Common myeloid progenitor, CD34-positive (primary cell): ENCODE results near the gene MARCHF5.

Source experiments
- CTCF ChIA-PET: fragments of 350-600 bp; sonication (Branson Sonifier 250); formaldehyde crosslinking; loops from one replicate; lab custom pipeline; 2021; ENCODE audit warnings: antibody characterized with exemption; lab: Charles Lee
- POLR2A ChIA-PET: fragments of 350-600 bp; sonication (Branson Sonifier 250); formaldehyde crosslinking; loops from one replicate; lab custom pipeline; 2021; ENCODE audit warnings: antibody characterized with exemption; lab: Charles Lee
- DNase-seq, 3 donors: peaks; one replicate each; pipeline versions ENCODE4 v3.0.0 to v3.0.0-alpha.2; 2013
- H3K27ac ChIP-seq, 2 experiments: 1 replicate in 1 of 2; 2 replicates in 1 of 2; pipeline ENCODE4 v1.7.0; 2013; ENCODE audit warnings: inconsistent platforms in 2 of 2, low read length in 2 of 2, mild to moderate bottlenecking in 2 of 2, low read depth in 1 of 2, moderate library complexity in 1 of 2; ENCODE audit not compliant: severe bottlenecking in 2 of 2, insufficient read depth in 1 of 2, poor library complexity in 1 of 2
- H3K27me3 ChIP-seq, 5 experiments: replicated peaks in 2 of 5; 1 replicate in 3 of 5; 2 replicates in 2 of 5; pipeline versions ENCODE4 v1.6.1 to v1.7.0; 2013; ENCODE audit warnings: low read length in 4 of 5, mild to moderate bottlenecking in 2 of 5, moderate library complexity in 2 of 5, inconsistent platforms in 1 of 5; ENCODE audit not compliant: insufficient read depth in 5 of 5, control insufficient read depth in 4 of 5
- H3K36me3 ChIP-seq, 4 experiments: 1 replicate in 2 of 4; 2 replicates in 2 of 4; pipeline versions ENCODE4 v1.6.1 to v1.7.0; 2013; ENCODE audit warnings: low read length in 3 of 4, control low read depth in 1 of 4, mild to moderate bottlenecking in 1 of 4; ENCODE audit not compliant: control insufficient read depth in 4 of 4, insufficient read depth in 4 of 4
- H3K4me1 ChIP-seq, 4 experiments: 1 replicate in 3 of 4; 2 replicates in 1 of 4; pipeline versions ENCODE4 v1.6.1 to v1.7.1; 2013; ENCODE audit warnings: low read length in 3 of 4, mild to moderate bottlenecking in 3 of 4, control low read depth in 1 of 4, inconsistent platforms in 1 of 4, moderate library complexity in 1 of 4; ENCODE audit not compliant: control insufficient read depth in 4 of 4, insufficient read depth in 4 of 4; ENCODE audit errors: control extremely low read depth in 1 of 4
- H3K4me3 ChIP-seq, 7 experiments: 1 replicate in 4 of 7; 2 replicates in 3 of 7; pipeline versions ENCODE4 v1.5.1 to v1.7.0; 2013; ENCODE audit warnings: mild to moderate bottlenecking in 7 of 7, low read length in 6 of 7, moderate library complexity in 6 of 7, inconsistent platforms in 2 of 7, low read depth in 2 of 7, control low read depth in 1 of 7; ENCODE audit not compliant: insufficient read depth in 4 of 7, control insufficient read depth in 1 of 7; ENCODE audit errors: extremely low read depth in 1 of 7
- H3K9me3 ChIP-seq, 5 experiments: 1 replicate in 4 of 5; 2 replicates in 1 of 5; pipeline versions ENCODE4 v1.6.1 to v1.7.1; 2013; ENCODE audit warnings: low read length in 4 of 5, mild to moderate bottlenecking in 2 of 5, inconsistent platforms in 1 of 5, low read depth in 1 of 5, moderate library complexity in 1 of 5; ENCODE audit not compliant: control insufficient read depth in 4 of 5, insufficient read depth in 2 of 5; ENCODE audit errors: control extremely low read depth in 1 of 5
- WGBS: methylation state at CpG from one replicate; pipeline ENCODE4 v1.1.5; 2013; ENCODE audit not compliant: insufficient coverage; 5-methylcytosine and 5-hydroxymethylcytosine counted together

MARCHF5 gene

GRCh38 chr10:92263396-92263795, 27.6 kb upstream of the MARCHF5 start:
- CTCF ChIA-PET = interaction anchor here (1.4 kb wide), 1 partner anchor 8 kb away, joined by 4 read pairs; no protein-coding TSS in a partner anchor
- Histone ChIP-seq H3K36me3 (no peaks in the 10 kb centered on the region), H3K4me3 (no peak overlapping the region), H3K9me3 (no peaks in the 10 kb centered on the region), H3K4me1 (no peaks in the 10 kb centered on the region), H3K27me3 (no peaks in the 10 kb centered on the region), H3K27ac (no peak overlapping the region)
- POLR2A ChIA-PET = no interaction called here
- no peak for DNase-seq
- no CpG with 5 or more reads among the region's 2 CpGs for WGBS

DNA sequence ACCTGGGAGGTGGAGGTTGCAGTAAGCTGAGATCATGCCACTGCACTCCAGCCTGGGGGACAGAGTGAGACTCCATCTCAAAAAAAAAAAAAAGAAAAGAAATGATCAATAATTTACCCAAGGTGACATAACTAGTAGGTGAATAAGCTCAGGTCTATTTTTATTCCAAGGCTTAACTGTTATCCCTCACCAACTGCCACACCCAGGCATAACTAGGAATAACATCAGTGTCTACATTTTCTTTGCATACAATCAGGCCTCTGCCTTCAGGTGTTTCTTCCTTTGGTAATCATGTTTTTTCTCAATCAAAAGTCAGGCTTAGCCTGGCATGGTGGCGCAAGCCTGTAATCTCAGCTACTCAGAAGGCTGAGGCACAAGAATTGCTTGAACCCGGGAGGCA, 26.7 kb upstream of the MARCHF5 start:
- Histone ChIP-seq H3K27ac (no peak overlapping the region), H3K36me3 (no peaks in the 10 kb centered on the region), H3K4me3 (no peak overlapping the region), H3K27me3 (no peaks in the 10 kb centered on the region), H3K9me3 (no peaks in the 10 kb centered on the region), H3K4me1 (no peaks in the 10 kb centered on the region)
- no peak for DNase-seq
- 100% methylated on average over 2 of the region's 2 CpGs for WGBS
- ChIA-PET POLR2A (no interaction called here), CTCF (interaction anchor here (1.4 kb wide), 1 partner anchor 9 kb away, joined by 4 read pairs; no protein-coding TSS in a partner anchor)

DNA sequence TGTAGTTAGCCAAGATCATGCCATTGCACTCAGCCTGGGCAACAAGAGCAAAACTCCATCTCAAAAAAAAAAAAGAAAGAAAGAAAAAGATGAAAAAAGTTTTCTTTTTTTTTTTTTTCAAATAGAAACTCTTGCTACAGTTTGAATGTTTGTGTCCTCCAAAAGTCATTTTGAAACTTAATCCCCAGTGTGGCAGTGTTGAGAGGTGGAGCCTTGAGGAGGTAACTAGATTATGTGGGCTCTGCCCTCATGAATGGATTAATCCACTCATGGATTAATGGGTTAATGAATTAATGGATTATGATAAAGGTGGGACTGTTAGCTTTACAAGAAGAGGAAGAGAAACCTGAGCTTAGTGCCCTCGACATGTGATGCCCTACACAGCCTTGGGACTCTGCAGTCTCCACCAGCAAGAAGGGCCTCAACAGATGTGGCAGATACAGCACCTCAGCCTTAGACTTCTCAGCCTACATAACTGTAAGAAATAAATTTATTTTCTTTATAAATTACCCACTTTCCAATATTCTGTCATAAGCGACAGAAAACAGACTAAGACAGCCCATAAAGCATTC, 25.2 kb upstream of the MARCHF5 start:
- no peak overlapping the region for H3K4me3 ChIP-seq
- DNase-seq = no peak
- H3K4me1 ChIP-seq = no peaks in the 10 kb centered on the region
- WGBS = no CpG with 5 or more reads among the region's 2 CpGs
- H3K27ac ChIP-seq = no peak overlapping the region
- POLR2A ChIA-PET = no interaction called here
- H3K27me3 ChIP-seq = no peaks in the 10 kb centered on the region
- H3K9me3 ChIP-seq = no peaks in the 10 kb centered on the region
- CTCF ChIA-PET = no interaction called here
- no peaks in the 10 kb centered on the region for H3K36me3 ChIP-seq

- Histone ChIP-seq H3K4me1 (no peaks in the 10 kb centered on the region), H3K36me3 (no peaks in the 10 kb centered on the region), H3K4me3 (no peak overlapping the region), H3K9me3 (no peaks in the 10 kb centered on the region), H3K27me3 (no peaks in the 10 kb centered on the region), H3K27ac (no peak overlapping the region)
- no peak for DNase-seq
- CTCF ChIA-PET = interaction anchor here (1.0 to 1.2 kb wide), 2 partner anchors 9 to 23 kb away, joined by 3 read pairs; no protein-coding TSS in a partner anchor
- POLR2A ChIA-PET = interaction anchor here (0.6 kb wide), 1 partner anchor 19 kb away, joined by 4 read pairs; no protein-coding TSS in a partner anchor
Measured at GRCh38 chr10:92267343-92267742, 23.6 kb upstream of the MARCHF5 start.

- H3K9me3 ChIP-seq = no peaks in the 10 kb centered on the region
- WGBS = 100% methylated on average over 1 of the region's 2 CpGs
Measured at GRCh38 chr10:92268748-92269147, 22.2 kb upstream of the MARCHF5 start.

GRCh38 chr10:92274071-92274470, 16.9 kb upstream of the MARCHF5 start:
- no peak for DNase-seq
- peaks cover 0 to 2% (median 2%) of the 10 kb centered on the region in 4 experiments for H3K4me1 ChIP-seq
- 100% methylated on average over 3 of the region's 3 CpGs for WGBS
- H3K27me3 ChIP-seq = no peaks in the 10 kb centered on the region
- no peaks in the 10 kb centered on the region for H3K36me3 ChIP-seq
- H3K27ac ChIP-seq = no peak overlapping the region
- ChIA-PET POLR2A (interaction anchor here (0.6 kb wide), 1 partner anchor 237 kb away, joined by 3 read pairs; no protein-coding TSS in a partner anchor), CTCF (interaction anchor here (1.0 to 1.7 kb wide), 4 partner anchors 11 to 20 kb away, joined by 3 to 7 read pairs (median 5); no protein-coding TSS in a partner anchor)
- no peaks in the 10 kb centered on the region for H3K9me3 ChIP-seq
- H3K4me3 ChIP-seq = no peak overlapping the region

More at GRCh38 chr10:92268748-92269147, 22.2 kb upstream of the MARCHF5 start:
- POLR2A ChIA-PET = interaction anchor here (0.6 kb wide), 1 partner anchor 306 kb away, joined by 3 read pairs; no protein-coding TSS in a partner anchor
- no peak overlapping the region for H3K4me3 ChIP-seq
- CTCF ChIA-PET = interaction anchor here (0.8 to 1.1 kb wide), 2 partner anchors 21 to 23 kb away, joined by 3 to 5 read pairs; partner anchors contain the start of genes CPEB3 and MARCHF5
- H3K27me3 ChIP-seq = no peaks in the 10 kb centered on the region
- DNase-seq = peak in 2 of 3 donors; percentile 15 to 23
- no peak overlapping the region for H3K27ac ChIP-seq
- H3K4me1 ChIP-seq = no peaks in the 10 kb centered on the region
- no peaks in the 10 kb centered on the region for H3K36me3 ChIP-seq
